Measurements from ENCODE around the gene BCAS4. TPM values are rescaled to one million over a fixed set of nuclear protein-coding genes. Genes with fewer than 3 reads are reported as not detected.
"Not testable (repeated sequence)": the region's sequence is repeated elsewhere in the genome, so short reads cannot be mapped to it uniquely, and the experiment has no call there.

Gene BCAS4
- total RNA-seq, 1 donor from 2014 or later, result 6.5 TPM

DNA sequence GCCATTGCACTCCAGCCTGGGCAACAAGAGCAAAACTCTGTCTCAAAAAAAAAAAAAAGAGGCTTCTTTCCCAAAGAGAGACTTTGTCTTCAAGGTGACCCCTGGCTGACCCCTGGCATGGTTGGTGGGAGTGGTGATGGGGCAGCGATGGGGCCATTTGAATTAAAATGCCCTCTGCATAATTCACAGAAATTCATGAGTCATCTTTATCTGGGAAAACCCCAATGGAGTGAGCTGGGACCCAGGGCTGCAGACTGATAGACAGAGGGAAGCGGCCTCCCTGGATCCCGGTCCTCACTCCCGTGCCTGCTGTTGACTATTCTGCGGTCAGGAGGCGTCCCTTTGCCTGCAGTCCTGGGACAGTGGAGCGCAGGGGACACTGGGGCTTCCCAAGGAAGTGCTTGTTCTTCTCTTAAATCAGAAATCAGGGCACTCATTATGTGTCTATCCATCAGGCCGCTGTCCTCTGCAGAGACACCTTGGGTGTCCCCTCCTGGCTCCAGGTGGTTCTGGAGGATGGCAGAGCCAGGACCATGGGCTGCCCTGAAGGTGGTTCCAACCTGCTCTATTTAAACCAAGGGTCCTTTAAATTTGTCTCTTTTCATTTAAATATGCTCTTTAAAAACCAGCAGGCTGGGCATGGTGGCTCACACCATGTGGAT lies 23.3 kb upstream of the BCAS4 start:
- DNase-seq (ENCODE audit: low spot score), result not testable (repeated sequence)

DNA sequence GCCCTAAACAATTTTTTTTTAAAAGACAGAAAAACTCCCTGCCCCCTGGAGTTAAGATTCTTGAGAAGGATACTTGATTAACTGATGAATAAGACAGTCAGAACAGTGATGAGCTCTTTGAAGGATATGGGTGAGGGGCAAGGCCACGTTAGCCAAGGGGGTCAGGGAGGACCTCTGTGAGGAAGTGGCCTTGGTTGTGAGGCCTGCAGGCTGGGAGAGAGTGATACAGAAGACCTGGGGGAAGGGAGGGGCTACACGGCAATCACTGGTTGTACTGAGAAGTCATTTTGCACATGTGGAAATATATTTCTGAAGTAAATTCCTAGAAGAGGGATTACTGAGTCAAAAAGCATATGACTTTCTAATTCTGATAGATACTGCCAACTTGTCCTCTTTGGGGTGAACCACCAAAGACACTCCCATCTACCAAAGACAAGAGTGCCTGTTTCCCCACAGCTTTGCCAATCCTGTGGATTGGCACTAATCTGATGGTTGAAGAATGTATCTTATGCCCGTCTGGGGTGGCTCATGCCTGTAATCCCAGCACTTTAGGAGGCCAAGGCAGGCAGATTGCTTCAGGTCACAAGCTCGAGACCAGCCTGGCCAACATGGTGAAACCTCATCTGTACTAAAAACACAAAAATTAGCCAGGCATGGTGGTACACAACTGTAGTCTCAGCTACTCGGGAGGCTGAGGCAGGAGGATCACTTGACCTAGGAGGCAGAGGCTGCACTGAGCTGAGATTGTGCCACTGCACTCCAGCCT lies 22.3 kb upstream of the BCAS4 start:
- no peak for DNase-seq (ENCODE audit: low spot score)

DNA sequence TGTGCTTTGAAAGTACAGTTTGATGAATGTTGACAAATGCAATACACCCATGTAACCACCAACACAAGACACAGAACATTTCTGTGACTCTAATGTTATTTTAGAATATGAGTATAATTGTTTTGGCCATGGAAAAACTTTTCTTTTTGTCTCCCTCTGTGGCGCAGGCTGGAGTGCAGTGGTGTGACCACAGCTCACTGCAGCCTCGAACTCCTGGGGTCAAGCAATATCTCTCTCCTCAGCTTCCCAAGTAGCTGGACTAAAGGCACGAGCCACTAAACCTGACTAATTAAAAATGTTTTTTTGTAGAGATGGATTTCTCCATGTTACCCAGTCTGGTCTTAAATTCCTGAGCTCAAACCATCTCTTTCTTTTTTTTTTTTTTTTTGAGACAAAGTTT lies 20.3 kb upstream of the BCAS4 start:
- no peak for DNase-seq (ENCODE audit: low spot score)

DNA sequence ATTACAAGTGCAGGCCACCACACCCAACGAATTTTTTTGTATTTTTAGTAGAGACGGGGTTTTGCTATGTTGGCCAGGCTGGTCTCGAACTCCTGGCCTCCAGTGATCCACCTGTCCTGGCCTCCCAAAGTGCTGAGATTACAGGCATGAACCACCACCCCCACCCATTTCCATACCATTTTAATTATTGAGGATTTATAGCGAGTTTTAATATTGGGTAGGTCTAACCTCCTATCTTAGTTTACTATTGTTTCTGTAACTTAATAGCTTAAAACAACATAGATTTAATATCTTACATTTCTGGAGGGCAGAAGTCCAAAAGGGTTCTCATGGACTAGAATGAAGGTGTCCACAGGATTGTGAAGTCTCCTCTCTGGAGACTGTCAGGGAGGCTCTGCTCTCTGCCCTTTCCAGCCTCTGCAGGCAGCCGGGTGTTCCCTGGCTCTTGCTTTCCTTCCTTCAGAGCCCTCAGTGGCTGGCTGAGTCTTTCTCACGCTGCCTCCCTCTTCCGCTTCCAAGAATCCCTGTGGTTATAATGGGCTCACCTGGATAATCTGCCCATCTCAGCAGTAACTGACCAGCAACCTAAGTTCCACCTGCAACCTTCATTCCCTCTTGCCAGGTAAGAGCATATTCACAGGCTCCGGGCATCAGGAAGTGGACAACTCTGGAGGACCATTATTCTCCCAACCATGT lies 18.6 kb upstream of the BCAS4 start:
- no peak for DNase-seq (ENCODE audit: low spot score)

DNA sequence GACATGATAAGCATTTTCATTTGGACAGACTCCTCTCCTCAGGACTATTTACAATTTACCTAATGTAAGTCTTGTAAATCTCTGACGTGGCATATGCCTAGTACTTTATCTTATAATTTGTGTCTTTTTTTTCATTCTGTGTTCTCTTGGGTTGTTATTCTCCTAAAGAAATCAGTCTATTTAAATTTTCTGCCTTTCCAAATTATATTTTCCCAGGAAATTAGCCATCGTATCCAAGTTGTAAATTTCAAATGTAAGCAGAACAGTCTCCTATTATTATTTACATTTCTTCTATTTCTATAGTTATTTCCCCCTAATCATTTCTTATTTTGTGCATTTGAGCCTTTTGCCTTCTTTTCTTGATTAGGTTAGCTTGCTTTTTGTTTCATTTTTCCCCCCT lies 17.5 kb upstream of the BCAS4 start:
- DNase-seq (ENCODE audit: low spot score), result no peak

DNA sequence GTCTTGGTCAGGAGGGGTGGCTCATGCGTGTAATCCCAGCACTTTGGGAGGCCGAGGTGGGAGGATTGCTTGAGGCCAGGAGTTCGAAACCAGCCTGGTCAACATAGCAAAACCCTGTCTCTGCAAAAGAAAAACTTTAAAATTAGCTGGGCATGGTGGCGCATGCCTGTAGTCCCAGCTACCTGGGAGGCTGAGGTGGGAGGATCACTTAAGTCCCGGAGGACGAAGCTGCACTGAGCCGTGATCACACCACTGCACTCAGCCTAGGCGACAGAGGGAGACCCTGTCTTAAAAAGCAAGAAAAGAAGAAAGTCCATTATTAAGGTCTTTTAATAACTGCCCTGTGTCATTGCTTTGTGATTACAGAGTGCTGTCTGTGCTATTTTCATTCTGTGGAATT lies 15.9 kb upstream of the BCAS4 start:
- DNase-seq (ENCODE audit: low spot score), result not testable (repeated sequence)

DNA sequence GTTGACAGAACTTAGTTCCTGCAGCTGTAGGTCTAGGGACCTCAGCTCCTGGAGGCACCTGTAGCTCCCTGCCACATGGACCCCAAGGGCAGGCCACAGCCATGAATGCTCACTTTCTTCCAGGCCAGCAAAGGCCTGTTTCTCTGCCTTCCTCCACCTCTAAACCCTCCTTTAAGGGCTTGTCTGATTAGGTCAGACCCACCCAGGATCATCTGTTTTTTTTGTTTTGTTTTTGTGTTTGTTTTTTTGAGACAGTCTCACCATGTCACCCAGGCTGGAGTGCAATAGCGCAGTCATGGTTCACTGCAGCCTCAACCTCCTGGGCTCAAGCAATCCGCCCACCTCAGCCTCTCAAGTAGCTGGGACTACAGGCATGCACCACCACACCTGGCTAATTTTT lies 11.5 kb upstream of the BCAS4 start:
- DNase-seq (ENCODE audit: low spot score), result no peak

DNA sequence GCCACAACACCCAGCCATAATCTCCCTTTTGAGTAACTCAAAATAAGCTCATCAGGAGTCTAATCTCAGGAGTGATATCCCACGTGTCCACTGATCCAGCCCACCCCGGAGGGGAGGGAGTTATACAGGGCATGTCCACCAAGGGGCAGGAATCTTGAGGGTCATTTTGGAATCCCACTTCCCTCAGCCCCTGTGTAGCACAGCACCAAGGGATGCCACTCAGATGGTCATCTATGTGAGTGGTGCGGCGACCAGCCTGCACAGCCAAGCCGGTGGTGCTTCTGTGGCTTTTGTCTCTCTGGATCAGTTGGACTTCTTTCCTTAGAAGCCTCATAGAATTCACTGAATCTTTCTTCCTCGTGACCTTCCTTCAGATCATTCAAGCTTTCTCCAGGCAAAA lies 11.0 kb upstream of the BCAS4 start:
- DNase-seq (ENCODE audit: low spot score), result no peak

DNA sequence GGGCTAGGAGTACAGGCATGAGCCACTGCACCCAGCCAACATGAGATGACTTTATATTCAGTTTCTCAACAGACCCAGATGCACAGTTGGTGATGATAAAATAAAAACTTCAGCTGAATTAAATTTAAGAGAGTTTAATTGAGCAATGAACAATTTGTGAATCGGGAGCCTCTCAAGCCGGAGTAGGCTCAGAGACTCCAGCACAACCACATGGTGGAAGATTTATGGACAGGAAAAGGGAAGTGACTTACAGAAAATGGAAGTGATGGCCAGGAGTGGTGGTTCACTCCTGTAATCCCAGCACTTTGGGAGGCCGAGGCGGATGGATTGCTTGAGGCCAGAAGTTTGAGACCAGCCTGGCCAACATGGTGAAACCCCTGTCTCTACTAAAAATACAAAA lies 10.4 kb upstream of the BCAS4 start:
- DNase-seq (ENCODE audit: low spot score), result no peak

DNA sequence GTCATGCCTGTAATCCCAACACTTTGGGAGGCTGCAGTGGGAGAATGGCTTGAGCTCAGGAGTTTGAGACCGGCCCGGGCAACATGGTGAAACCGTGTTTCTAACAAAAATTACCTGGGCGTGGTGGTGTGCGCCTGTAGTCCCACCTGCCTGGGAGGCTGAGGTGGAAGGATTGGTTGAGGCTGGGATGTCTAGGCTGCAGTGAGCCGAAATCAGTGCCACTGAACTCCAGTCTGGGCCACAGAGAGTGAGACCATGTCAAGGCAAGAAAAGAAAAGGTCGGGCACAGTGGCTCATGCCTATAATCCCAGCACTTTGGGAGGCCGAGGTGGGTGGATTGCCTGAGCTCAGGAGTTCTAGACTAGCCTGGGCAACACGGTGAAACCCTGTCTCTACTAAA lies 8.2 kb upstream of the BCAS4 start:
- DNase-seq (ENCODE audit: low spot score), result no peak

DNA sequence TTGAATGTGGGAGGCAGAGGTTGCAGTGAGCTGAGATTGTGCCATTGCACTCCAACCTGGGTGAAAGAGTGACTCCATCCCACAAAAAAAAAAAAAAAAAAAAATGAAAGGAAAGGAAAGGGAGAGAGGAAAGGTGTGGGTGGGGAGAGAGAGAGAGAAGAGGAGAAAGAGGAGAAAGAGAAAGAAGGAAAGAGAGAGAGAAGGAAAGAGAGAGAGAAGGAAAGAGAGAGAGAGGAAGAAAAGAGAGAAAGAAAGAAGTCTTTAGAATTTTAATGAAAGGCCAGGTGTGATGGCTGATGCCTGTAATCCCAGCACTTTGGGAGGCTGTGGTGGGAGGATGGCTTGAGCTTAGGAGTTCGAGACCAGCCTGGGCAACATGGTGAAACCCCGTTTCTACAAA lies 7.7 kb upstream of the BCAS4 start:
- no peak for DNase-seq (ENCODE audit: low spot score)

DNA sequence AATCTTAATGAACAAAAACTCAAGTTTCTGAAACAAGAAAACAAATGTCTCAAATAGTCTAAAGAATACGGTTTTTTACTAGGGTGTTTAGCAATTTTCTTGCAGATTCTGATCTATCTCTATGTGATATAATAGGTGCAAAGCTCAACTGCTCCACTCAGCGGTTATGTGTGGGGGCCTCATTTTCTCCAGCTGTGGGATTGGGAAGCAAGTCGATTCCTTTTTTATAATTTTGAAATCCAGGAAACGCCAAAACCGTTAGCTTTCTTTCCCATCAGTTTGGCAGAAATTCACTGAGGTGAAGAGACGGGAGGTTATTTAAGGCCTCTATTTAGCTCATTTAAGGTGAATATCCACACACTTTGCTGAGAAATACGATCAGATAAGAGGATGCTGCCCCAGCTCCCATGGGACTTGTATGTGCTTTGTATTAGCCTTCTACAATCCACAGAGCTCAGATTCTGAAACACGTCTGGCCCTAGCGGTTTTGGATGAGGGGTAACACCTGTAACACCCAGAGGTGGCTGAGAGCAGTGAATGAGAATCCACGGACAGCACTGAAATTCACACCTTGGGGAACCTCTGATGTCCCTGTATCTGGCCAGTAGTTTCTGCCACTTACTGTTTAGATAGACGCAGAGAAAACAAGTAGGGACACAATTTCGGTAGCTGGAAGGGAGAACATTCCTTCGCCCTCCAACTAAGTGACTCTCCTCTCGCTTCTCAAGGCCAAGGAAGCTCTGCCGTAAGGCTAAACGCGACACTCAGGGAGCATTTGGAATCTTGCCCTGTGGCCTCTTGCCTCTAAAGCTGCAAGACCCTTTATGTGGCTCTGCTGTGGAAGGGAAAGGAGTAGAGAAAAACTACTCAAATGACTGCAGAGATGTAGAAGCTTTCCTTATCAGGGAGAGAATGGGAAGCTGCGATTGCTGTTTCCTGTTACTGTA lies 6.5 kb upstream of the BCAS4 start:
- peak; percentile 89 for DNase-seq (ENCODE audit: low spot score)

DNA sequence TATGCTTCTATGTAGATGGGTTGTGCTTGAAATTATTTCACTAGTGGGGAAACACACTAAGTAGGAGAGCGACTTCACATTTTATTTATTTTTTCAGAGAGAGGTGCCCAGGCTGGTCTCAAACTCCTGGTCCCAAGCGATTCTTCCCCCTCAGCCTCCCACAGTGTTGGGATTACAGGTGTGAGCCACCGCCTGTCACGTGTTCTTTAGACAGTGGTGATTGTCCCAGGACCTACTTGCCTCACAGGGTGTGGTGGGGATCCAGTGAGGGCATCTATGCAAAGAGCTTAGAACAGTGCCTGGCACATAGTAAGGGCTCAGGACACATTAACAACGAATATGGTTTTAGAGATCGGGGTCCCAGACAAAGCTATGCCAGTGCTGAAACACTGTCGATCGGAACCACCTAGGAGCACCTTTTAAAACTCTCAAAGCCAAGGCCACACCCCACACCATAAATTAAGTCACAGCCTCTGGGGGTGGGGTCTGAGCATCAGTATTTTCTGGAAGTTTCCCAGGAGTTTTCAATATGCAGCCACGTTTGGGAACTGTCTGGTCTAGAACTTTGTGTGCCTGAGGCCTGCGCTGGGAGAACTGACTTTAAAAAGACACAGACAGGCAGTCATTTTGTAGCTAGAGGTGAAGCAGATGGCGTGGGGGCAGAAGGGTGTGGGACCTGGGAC lies 4.8 kb upstream of the BCAS4 start:
- no peak for DNase-seq (ENCODE audit: low spot score)

DNA sequence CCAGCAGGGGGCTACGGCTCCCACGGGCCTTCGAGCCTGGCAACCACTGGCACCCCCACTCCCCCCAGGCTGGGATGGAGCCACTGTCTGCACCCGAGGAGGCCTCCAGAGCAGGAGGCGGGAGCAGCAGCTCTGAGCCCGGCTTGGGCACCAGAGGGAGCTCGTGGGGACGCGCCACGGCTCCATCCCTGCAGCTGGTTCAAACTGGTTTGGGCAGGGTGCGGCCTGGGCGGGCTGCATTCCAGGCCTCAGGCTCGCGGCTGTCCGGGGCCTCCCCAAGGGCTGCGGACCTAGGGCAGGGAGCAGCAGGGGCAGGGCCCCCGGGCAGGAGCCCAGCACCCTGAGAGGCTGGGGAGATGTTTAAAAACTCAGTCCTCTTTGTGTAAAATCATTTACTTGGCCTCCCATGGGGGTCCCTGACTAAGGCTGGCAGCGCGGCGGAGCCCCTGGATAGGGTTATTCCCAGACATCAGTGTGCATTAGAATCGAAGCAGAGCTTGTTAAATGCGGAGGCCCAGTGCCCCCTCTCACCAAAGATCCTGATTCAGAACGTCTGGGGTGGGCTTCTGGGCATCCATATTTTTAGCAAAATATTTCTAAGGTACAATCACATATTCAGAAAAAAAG lies 4.1 kb upstream of the BCAS4 start:
- DNase-seq (ENCODE audit: low spot score), result peak; percentile 97

DNA sequence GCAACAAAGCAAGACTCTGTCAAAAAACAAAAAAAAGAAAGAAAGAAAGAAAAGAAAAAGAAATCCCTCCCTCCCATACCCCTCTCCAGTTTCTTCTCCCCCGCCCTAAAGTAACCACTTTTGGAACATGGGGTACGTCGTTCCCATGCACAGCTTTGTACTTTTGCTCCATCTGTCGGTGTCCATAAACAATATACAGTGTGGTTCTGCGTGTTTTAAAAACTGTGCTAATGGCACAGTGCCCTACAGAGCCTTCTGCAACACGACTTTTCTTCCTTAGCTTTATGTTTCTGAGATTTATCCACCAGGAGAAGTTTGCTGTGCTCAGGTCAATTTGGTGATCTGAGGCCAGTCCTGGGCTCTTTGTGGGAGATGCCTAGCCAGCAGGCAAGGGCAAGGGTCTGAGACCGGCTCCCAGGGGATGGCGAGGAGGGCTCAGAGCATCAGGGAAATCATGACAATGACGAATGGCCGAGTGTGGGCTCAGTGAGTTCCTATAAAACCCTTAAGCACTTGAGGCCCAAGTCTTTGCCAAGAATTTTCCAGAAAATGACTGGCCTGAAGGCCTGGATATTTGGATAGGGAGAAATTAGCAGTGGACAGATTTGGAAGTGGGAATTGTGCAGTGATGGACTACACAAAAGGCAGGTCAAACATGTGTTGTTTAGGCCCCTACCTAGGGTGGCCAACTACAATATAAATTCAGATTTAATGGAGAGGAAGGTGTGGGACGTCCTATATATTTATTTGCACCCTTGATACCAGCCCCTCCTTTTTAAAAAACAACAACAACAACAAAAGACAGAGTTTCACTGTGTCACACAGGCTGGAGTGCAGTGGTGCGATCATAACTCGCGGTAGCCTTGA lies 1.9 kb upstream of the BCAS4 start:
- peak; percentile 82 for DNase-seq (ENCODE audit: low spot score)

DNA sequence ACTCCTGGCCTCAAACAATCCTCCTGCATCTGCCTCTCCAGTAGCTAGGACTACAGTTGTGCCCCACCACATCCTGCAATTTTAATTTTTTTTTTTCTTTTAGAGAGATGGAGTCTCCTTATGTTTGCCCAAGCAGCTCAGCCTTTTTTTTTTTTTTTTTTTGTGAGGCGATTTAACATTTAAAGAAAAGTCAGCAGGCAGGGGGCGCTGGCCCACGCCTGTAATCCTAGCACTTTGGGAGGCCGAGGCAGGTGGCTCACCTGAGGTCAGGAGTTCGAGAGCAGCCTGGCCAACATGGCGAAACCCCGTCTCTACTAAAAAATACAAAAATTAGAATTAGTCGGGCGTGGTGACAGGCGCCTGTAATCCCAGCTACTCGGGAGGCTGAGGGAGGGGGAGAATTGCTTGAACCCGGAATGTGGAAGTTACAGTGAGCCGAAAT lies 1.3 kb upstream of the BCAS4 start:
- peak; percentile 33 for DNase-seq (ENCODE audit: low spot score)

DNA sequence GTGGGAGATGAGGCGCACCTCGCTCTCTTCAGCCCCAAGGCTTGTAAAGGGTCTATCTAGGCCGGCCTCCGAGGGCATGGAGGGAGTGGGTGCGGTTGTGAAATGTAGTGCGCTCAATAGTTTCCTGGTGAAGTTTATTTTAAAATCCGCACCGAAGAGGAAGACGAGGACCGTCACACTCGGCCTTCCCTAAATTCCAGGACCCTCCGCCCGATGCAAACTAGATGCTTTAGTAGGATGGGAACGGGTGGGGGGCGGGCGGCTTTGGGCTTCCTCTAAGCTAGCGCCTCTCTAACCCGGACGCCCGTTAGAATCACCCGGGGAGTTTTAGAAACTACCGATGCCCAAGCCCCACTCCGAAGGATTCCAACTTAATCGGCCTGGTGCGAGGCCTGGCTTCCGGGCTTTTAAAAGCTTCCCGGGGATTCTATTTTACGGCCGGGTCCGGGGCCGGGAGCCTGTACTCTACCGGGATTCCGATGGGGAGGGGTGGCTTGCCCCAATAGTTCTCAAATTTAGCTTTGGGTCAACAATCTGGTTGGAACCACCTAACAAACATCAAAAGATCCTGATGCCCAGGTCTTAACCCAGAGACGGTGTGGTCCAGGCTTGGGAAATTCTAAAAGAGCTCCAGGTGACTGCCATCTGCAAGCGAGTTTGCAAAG lies 548 bp upstream of the BCAS4 start:
- peak; percentile 27 for DNase-seq (ENCODE audit: low spot score)

DNA sequence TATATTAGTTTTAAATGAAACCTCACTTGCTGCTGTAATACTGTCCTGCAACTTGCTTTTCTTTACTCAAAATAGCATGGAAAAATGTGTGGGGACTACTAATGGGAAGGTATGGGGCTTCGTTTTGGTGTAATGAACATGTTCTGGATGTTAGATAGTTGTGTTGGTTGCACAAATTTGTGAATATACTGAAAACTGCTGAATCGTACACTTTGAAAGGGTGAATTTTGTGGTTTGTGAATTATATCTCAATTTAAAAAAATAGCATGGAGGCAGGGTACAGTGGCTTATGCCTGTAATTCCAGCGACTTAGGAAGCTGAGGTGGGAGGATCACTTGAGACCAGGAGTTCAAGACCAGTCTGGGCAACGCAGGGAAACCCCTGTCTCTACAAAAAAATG lies 2.3 kb downstream of the BCAS4 start:
- DNase-seq (ENCODE audit: low spot score), result no peak

DNA sequence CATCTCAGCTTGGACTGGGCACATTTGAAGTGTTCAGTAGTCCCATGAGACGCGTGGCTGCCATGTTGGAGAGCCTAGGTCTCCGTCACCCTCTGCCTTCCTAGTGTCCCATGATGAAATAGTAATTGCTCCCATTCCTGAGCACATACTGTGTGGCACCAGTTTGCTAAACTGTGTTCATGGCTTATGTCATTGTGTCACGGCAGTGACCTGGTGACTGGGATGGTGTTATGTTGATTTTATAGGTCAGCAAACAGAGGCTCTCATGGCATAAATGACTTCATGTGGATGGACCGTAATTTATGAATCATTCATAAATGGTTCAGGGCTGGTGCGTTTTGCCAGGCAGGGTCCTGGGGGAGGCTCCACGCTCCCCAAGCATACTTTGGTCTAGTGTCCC lies 3.8 kb downstream of the BCAS4 start:
- DNase-seq (ENCODE audit: low spot score), result no peak

Data from umbilical cord (tissue), 2 donors.